ENCODE measurements around the gene LGALS3BP.

GRCh38 chr17:78980624-78980972, 875 bp upstream of the LGALS3BP start:
- TF ChIP-seq POLR2AphosphoS5 (IDR thresholded peaks at IDR 0.05; ENCODE audit: low read depth, low read length) (no peak), TCF7L2 (IDR thresholded peaks at IDR 0.05; ENCODE audit: low read depth, low read length) (no peak), CTCF (IDR thresholded peaks at IDR 0.05) (no peak)

All from Panc1 (cell line).